VCaP (cell line): ENCODE data around the gene PDE11A.
A peak's percentile ranks its signal among the peaks of the same experiment; 100 is the strongest.

Source experiments
- H3K27ac ChIP-seq: fragments of 450-650 bp; 2 replicates; pipeline ENCODE4 v1.5.1; 2017
- CTCF ChIP-seq: fragments of 450-650 bp; conservative IDR thresholded peaks from 2 replicates; pipeline ENCODE4 v1.5.1; 2017; ENCODE audit warnings: mild to moderate bottlenecking, moderate library complexity

The PDE11A gene

GRCh38 chr2:177778472-177778871 lies 294.1 kb downstream of the PDE11A start:
- TF ChIP-seq CTCF, result no peak
- no peak overlapping the region for H3K27ac ChIP-seq

- peak; percentile 73 for TF ChIP-seq CTCF
- H3K27ac ChIP-seq, result no peak overlapping the region
These were observed 300.0 kb downstream of the PDE11A start for GRCh38 chr2:177772529-177772928.

- no peak for TF ChIP-seq CTCF
- H3K27ac ChIP-seq, result no peak overlapping the region
These were observed 301.4 kb downstream of the PDE11A start for GRCh38 chr2:177771191-177771590.

GRCh38 chr2:177767768-177768167 lies 304.8 kb downstream of the PDE11A start:
- TF ChIP-seq CTCF, result no peak
- no peak overlapping the region for H3K27ac ChIP-seq

- H3K27ac ChIP-seq, result no peak overlapping the region
- TF ChIP-seq CTCF, result no peak
These were observed 306.9 kb downstream of the PDE11A start for GRCh38 chr2:177765698-177766097.

GRCh38 chr2:177763531-177764265 lies 308.9 kb downstream of the PDE11A start:
- peak; percentile 84 for TF ChIP-seq CTCF
- H3K27ac ChIP-seq, result no peak overlapping the region

- TF ChIP-seq CTCF, result no peak
These were observed 313.1 kb downstream of the PDE11A start for GRCh38 chr2:177759443-177759842.

More at GRCh38 chr2:177759443-177759842, 313.1 kb downstream of the PDE11A start:
- peak overlapping the region; percentile 15; the same call in 1 of the 2 replicates for H3K27ac ChIP-seq
